Fibroblast of peridontal ligament (primary cell): ENCODE results near the gene MLLT10.
"Not testable (repeated sequence)": the region's sequence is repeated elsewhere in the genome, so short reads cannot be mapped to it uniquely, and the experiment has no call there.

Experiments used
- DNase-seq: peaks from one replicate; pipeline ENCODE4 v3.0.0-alpha.2; 2010; ENCODE audit errors: extremely low read depth

The MLLT10 gene

DNA sequence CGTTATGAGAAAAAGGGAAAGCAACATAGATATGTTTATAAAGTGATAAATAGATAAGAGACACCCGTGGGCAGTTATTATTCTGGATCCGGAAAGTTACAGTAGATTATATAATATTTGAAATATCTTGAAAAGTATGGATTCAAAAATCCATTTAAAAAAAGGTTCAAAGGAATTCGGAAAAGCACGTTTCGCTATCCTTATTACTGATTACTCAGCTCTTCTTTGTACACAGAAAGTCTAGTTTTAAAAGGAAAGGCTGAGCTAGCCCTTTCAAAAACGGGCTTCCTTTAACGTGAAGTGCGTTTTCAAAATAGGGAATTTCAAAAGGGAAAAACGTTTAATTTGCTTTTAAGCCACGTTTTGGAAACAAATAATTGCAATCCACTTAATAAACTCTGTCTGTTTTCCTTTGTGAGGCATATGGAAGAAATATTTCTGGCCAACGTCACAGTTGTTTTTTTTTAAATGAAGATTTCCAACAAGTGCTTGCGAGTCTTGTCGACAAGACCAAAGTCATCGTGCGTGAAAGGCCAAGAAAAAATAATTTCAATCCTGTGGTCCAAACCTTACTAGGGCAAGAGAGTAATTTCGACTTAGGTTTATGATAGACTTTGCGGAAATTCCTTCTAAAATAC, 6.3 kb upstream of the MLLT10 start:
- DNase-seq = peak; percentile 69

DNA sequence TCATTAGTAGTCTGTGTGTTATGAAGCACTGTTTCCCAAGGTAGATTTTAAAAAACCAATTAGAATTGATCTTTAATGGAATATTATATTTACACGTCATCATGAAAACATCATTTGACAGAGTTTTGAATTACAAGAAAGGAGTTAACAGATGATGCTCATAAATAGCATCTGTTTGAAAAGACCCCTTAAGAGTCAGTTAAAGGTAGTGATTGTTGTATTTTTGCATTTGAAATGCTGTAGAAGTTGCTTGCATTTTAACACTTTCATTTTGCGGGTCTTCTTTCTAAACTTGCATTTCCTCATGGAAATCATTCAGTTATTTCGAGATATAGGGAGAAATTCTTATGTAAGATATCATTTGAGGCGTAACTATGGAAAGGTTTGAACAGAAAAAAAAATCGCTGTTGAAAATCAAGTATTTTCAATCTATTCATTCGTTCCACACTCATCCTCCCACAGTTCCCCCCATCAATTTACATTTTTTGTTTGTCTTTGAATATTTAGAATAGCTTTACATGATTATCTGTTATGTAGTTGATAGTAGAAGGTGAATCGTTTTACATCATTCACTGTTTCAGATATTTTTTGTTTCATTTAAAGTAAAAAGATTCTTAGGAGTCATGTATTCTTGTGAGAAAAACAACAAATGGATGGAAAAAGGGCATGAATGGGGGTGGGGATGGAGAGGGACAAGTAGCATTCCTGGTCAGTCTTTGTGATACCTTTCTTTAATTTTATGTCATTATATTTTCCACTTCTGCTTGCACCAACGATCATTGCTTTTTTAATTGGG, 5.6 kb upstream of the MLLT10 start:
- DNase-seq = no peak

DNA sequence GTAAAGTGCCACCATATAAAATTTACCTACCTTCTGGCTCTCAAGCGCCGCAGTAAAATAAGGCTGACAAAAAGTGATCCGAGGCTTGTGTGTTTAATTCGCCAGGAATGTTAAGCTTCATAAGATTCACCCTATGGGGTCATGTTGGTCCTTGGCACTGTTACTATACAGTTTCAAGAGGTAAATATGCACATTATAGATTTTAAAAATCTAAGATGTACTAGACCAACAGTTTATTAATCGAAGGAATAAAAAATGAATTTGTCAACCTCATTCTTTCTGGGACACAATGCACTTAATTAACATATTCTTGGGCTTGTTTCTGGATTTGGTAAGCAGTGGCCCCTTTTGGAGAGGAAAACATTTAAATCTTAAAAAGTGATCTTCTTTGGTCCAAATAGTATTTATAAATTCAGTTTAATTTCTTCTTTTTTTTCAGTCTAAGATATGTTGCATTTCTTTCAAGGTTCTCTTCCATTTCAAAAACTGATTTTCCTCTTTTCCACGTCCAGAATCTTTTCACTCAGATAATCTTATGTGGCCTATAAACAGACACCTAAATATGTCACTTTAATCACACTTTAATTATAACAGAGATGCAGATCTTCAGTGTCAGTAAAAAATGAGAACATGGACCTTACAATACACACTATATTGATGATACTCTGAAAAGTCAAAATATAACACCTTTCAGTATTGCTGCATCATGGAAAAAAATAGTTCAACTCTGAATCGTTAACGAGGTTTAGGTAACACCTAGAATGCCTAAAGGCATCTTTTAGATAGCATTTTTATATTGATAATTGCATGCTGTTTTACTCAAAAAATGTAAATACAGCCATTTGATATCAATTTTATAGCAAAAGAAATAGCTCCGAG, 4.8 kb upstream of the MLLT10 start:
- DNase-seq = peak; percentile 42

DNA sequence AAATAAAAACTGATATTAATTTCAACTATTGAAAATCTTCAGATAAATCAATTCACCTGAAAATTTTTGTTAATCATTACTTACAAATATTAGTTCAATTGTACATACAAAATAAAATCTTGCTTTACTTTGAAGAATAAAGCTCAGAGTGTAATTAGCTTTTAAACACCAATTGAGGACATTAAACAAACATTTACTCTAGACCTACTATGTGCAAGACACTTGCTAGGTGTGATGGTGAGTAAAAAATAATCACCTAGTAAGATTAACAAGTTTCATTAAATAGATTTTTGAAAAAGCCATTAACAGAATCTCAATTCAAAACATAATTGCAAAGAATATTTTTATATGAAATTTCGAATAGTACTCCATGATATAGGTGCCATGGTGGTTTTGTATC, 3.9 kb upstream of the MLLT10 start:
- no peak for DNase-seq

DNA sequence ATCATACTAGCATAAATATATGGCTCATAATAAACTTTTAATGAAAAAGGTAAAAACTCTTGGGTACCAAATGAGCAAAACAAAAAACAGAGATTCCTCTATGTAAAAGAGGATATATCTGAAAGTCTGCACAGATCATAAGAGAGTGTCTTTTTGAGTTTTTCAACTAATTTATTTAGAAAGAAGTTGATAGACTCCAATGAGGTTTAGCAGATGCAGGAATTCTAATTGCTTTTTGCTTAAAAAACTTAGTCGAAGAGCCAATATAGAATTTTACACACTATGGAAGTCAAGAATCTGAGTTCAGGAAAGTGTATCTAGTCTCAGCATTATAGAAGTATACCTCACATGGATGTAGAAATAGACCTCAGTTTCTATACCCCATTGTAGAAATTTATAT, 3.4 kb upstream of the MLLT10 start:
- DNase-seq = no peak

DNA sequence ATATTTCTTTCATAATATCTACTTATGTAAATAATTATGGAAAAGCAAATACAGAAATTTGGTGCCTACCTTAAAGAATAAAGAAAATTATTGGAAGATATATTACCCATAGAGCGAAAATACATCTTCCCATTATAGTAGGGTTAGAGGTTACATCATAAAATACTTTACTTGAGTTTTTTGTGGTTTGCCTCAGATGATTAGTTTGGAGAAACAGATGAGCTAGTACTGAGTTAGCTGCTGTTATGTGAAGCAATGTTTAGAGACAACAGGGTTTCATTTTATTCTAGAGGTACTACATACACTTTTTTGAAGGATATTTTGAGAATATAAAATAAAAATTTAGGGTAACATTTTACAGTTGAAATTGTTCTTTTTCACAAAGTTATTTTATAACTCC, 2.9 kb upstream of the MLLT10 start:
- DNase-seq = peak; percentile 82

DNA sequence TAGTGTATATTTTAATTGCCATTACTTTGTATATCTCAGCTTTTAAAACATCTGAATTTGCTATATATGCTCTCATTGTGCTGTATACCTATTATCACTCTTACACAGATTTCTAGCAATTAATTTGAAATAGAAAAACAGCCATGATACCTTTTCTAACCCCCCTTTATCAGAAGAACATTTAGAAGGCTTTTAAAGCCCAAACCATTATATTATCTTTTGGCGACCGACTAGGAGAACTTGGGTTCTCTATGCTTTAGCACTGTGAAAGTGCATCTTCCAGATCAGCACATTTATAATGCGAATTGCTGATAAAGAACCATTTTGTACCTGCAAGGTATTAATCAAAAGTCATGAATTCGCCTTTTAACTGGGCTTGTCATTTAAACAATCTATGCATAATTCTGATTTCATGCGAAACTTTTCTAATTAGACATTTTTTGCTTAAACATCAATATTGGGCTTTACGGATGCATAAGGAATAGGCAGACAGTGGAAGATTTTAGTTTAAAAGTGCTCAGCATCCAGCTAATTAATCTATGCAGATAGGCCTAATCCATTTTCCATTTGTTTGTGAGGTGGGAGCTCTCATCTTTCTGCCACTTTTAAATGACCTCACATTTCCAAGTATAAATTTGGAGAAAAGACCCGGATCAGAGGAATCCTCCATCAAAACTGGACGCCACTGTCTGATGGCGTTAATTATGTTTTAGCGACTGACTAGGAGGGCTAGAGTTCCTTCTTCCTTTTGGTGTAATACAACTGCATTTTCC, 1.2 kb upstream of the MLLT10 start:
- DNase-seq = no peak

DNA sequence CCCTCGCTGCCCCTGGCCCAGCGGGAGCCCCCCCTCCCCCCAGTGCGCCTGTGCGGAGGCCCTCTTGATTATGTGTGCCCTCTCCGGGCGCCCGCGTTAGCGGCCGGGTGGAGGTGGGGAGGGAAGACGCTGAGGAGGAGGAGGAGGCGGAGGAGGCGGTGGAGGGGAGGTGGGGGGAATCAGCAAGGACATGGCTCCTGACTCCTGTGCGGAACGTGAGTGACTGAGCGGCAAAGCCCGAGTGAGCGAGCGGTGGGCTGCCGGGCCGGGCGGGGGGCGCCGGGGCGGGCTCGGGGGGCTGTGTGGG, 201 bp downstream of the MLLT10 start:
- no peak for DNase-seq

DNA sequence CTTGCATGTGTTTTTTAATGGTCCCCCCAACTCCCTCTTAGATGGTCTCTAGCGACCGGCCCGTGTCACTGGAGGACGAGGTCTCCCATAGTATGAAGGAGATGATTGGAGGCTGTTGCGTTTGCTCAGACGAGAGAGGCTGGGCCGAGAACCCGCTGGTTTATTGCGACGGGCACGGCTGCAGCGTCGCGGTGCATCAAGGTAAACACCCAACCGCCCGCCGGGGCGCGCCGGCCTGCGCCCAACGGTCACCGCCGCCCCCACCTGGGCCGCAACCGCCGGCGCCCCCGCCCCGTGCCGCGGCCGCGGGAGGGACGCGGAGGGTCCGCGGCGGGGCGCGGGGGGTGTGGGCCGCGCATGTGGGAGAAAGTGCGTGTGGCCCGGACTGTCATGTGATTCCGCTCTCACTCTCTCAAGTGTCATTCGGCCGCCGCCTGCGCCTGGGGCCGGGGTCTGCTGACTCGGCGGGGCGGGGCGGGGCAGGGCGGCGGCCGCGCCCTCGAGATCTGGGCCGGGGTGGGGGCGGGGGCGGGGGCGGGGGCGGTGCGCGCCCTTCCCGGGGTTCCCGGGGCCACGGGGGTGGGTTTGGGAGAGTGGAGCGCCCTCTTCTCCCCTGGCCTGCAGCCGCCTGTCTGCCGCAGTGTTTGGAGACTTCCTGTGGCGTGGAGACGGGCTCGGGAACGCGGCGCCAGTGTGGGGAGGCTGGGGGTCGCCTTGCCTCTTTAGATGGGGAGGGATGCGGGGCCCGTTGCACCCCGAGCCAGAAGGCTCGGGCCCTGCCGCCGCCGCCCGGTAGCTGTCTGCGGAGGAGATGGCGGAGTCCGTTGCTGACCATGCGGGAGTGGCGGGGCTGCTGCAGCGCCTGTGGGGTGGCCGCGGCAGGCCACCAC, 817 bp downstream of the MLLT10 start:
- DNase-seq = no peak

DNA sequence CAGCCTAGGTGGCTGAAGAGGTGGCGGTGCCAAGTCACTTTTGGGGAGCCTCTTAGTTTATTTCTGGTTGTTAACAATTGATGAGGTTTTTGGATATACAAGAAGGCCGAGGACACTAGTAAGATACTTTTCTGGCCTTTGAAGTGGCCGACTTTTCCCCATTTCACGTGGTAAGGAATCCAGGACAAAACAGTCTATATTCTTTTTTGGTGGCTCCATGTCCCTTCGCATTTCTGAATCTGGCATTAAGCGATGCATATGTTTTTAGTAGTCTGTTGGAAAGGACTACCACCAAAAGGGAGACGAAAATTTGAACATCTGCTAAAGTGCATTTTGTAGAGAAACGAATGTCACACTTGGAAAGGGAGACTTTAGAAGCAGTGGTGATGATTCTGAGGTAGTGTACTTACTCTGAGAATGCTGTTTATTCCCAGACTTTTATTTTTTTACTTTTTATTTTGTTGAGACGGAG, 1.5 kb downstream of the MLLT10 start:
- no peak for DNase-seq

DNA sequence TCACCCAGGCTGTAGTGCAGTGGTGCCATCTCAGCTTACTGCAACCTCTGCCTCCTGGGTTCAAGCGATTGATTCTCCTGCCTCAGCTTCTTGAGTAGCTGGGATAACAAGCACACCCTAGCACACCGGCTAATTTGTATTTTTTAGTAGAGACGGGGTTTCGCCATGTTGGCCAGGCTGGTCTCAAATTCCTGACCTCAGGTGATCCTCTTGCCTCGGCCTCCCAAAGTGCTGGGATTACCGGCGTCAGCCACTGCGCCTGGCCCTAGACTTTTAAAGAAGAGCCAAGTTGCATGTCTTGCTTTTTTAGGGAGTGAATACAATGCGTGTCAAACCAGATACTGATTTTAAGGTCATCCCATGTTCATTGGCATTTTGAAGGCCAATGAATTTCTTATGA, 1.9 kb downstream of the MLLT10 start:
- DNase-seq = not testable (repeated sequence)

DNA sequence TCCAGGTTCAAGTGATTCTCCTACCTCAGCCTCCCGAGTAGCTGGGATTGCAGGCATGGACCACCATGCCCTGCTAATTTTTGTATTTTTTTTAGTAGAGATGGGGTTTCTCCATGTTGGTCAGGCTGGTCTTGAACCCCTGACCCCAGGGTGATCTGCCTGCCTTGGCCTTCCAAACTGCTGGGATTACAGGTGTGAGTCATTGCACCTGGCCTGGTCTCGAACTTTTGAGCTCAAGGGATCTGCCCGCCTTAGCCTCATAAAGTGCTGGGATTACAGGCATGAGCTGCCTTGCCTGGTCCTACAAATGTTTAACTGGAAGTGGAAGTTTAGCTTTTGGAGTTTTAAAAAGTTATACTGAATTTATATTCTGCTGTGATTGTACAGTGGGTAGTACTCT, 2.8 kb downstream of the MLLT10 start:
- no peak for DNase-seq

DNA sequence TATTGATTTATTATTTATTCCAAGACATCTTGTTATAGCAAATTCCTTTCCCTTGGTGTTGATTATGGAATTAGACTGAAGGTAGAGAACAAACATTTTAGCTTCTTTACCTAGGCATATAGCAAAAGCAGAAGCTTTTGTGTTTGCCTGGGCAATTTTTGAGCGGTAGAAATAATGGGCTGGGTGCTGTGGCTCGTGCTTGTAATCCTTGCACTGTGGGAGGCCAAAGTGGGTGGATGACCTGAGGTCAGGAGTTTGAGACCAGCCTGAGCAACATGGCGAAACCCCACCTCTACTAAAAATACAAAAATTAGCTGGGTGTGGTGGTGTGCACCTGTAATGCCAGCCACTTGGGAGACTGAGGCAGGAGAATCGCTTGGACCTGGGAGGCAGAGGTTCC, 6.7 kb downstream of the MLLT10 start:
- DNase-seq = not testable (repeated sequence)

DNA sequence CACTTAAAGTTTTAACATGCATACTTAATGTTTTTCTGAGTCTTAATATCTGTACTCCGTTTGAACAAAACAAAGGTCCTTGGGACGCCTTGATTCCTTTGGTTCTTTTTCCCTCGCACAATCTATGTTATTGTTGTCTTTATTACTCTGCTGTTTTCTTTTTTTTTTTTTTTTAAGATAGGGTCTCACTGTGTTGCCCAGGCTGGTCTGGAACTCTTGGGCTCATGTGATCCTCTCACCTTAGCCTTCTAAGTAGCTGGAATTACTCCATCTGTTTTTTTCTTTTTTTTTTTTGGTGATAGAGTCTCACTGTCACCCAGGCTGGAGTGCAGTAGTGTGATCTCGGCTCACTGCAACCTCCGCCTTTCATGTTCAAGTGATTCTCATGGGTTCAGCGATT, 13.2 kb downstream of the MLLT10 start:
- DNase-seq = no peak

DNA sequence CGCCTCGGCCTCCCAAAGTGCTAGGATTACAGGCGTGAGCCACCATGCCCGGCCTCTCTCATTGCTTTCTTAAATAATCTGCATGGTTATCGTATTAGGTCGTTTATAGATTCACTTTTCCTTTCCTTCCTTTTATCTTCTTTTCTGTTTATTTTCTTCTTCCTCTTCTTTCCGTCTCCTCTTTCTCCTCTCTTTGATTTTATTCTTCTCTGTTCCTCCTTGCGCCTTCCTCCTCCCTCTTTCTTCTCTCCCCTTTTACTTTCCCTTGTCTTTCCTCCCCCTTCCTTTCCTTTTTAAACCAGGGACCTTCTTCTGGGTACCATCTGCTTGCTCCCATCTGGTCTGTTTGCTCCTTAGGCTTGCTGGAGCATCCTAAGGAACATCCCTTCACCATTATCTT, 18.6 kb downstream of the MLLT10 start:
- no peak for DNase-seq

DNA sequence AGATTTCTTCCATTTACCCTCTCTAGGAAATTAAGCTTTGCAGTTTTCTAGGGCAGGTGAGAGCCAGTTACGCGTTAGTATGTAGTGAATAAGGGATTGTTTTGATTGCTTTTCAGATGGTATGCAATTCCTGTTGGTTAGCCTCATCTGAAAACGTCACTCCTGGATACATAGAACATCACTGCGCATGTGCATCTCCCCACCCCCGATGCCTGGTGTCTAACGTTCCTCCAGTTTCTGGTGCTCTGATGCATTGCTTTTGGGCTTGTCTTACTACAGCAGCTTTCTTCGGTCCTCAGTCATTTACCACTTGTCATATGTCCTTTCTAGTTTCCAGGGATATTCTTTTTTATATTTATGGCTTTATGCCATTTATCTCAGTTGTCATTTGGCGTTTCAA, 22.5 kb downstream of the MLLT10 start:
- no peak for DNase-seq

DNA sequence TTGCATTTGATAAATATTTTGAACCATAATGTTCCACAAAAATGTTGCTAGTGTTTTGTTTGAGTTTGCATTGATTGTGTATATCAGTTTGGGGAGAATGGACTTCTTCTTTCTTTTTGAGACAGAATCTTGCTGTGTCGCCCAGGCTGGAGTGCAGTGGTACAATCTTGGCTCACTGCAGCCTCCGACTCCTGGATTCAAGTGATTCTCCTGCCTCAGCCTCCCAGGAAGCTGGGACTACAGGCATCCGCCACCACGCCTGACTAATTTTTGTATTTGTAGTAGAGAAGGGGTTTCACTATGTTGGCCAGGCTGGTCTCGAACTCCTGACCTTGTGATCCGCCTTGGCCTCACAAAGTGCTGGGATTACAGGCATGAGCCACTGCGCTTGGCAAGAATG, 25.0 kb downstream of the MLLT10 start:
- not testable (repeated sequence) for DNase-seq

DNA sequence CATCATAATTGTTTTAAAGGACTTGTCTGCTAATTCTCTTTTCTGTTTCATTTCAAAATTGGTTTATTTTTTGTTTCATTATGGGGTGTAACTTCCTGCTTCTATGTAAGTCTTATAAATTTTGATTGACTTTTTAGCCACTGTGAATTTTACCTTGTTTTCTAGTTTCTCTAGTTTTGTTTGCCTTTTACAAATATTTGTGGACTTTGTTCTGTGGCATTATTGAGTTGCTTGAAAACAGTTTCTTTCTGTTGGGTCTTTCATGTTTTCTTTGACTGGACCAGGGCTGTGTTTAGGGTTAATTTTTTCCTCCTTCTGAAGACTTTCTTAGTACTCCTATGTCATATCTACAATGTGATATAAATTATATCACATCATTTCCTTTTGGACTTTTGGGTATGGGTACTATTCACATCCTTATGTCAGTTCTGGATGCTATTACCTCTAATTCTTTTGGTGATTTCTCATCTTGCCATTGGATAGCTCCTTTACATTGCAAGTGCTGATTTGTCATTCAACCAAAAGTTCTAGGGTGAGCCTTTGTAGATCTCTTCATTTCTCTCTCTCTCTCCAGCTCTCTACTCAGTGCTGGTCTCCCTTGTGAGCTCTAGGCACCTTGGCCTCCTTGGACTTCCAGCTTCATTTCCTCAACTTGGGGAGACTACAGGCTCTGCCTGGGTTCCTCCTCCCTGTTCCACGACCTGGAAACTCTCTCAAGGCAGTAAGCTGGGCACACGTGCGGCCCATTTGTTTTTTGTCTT, 36.9 kb downstream of the MLLT10 start:
- DNase-seq = no peak

DNA sequence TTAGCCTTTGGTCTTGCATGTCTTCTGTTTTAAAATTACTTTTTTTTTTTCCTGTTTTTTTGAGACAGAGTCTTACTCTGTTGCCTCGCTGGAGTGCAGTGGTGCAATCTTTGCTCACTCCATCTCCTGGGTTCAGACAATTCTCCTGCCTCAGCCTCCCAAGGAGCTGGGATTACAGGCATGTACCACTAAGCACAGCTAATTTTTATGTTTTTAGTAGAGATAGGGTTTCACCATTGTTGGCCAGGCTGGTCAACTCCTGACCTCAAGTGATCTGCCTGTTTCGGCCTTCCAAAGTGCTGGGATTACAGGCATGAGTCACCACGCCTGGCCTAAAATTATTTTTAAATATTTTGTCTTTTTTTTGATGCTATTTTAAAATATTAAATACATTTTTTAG, 38.5 kb downstream of the MLLT10 start:
- DNase-seq = peak; percentile 81

DNA sequence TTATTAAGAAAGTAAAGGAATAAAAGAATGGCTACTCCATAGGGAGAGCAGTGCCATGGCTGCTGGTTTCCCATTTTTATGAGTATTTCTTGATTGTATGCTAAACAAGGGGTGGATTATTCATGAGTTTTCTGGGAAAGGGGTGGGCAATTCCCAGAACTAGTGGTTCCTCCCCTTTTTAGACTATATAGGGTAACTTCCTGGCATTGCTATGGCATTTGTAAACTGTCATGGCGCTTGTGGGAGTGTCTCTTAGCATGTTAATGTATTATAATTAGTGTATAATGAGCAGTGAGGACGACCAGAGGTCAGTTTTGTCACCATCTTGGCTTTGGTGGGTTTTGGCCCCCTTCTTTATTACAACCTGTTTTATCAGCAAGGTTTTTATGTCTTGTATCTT, 40.5 kb downstream of the MLLT10 start:
- not testable (repeated sequence) for DNase-seq
